ENCODE measurements around the gene BCL11B.

- no peak for TF ChIP-seq CTCF (conservative IDR thresholded peaks at IDR 0.05; ENCODE audit: low read depth, low read length)
- TF ChIP-seq EZH2 (IDR thresholded peaks at IDR 0.05; ENCODE audit: borderline replicate concordance, low read depth, low read length, poor library complexity, severe bottlenecking), result no peak
Measured at GRCh38 chr14:99202516-99202915, 69.5 kb downstream of the BCL11B start.

All from A673 (cell line).